Amniotic stem cell (primary cell): Measurements from ENCODE around the gene STX16.

Source experiments
- DNase-seq: peaks from one replicate; lab custom pipeline; 2025; lab: John Stamatoyannopoulos, UW

Gene STX16

GRCh38 chr20:58650776-58651558 is at the start of gene STX16:
Gene STX16, plus strand, starts transcription at chr20:58651283. Its CDS starts 724 bp downstream, at chr20:58652007.
- DNase-seq: peak; percentile 91

DNA sequence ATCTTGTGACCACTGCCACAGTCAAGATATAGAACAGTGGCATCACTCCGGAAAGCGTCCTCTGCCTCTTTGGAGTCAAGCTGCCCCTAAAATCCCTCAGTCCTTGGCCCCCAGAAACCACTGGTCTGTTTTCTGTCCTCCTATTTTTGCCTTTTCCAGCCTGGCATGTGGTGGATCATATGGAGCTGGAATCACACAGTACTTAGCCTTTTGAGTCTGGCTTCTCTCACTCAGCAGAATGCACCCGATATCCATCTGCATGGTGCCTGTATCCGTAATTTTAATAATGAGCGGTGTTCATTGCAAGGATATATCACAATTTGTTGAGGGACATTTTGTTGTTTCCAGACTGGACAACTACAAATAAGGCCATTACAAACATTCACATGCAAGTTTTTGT is 49.0 kb upstream of the STX16 start:
- no peak for DNase-seq

DNA sequence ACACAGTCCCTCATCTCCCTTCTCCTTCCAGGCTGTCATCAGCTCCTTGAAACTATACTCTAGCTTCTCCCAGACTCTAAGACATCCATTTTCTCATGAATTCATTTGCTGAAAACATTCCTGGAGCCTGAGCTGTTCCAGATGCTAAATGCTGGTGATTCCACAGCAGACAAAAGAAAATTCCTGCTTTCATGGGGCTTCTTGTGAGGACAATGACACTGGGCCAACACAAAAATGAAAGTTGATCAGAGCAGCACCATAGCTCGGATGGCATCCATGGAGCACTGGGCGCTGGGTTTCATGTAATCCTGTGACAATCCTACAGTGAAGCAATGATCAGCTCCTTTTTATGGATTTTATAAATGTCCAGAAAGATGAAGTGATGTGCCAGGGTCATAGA is 47.4 kb upstream of the STX16 start:
- DNase-seq: peak; percentile 6

GRCh38 chr20:58604128-58604881 is 46.8 kb upstream of the STX16 start:
- DNase-seq: no peak

- DNase-seq: no peak
Measured at GRCh38 chr20:58605292-58606065, 45.6 kb upstream of the STX16 start.

GRCh38 chr20:58606184-58606583 is 44.9 kb upstream of the STX16 start:
- DNase-seq: no peak

DNA sequence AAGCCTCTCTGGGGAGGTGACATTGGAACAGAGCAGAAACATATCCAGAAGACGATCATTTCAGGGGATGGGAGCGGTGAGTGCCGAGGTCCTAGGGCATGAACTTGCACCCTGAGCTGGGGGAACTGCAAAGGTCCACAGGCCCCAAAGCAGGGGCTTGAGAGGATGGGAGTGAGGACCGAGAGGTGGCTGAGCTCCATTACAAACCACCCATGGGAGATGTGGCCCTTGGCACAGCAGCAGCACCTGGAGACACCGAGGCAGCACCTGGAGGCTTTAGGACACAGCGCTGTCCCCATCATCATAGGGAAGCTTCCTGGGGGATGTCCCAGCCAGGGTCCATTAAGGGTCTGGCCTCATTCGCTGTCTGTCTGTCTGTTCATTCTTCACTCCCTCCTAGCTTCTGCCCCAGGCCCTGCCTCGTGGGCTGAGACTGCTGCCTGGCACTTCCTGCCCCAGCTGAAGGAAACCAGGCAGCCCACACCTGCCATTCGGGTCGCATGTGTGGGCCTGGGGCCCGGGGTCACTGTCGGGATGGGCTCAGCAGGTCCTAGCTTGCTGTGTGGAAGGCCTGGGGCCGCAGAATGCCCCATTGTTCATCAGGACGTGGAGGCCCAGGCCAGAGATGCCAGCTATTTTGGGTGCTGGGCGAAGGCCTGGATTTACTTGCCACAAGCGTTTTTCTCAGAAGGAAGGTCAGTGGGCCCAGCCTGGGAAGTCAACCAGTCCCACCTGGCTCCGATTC is 42.8 kb upstream of the STX16 start:
- no peak for DNase-seq

GRCh38 chr20:58609026-58609425 is 42.1 kb upstream of the STX16 start:
- DNase-seq: no peak

DNA sequence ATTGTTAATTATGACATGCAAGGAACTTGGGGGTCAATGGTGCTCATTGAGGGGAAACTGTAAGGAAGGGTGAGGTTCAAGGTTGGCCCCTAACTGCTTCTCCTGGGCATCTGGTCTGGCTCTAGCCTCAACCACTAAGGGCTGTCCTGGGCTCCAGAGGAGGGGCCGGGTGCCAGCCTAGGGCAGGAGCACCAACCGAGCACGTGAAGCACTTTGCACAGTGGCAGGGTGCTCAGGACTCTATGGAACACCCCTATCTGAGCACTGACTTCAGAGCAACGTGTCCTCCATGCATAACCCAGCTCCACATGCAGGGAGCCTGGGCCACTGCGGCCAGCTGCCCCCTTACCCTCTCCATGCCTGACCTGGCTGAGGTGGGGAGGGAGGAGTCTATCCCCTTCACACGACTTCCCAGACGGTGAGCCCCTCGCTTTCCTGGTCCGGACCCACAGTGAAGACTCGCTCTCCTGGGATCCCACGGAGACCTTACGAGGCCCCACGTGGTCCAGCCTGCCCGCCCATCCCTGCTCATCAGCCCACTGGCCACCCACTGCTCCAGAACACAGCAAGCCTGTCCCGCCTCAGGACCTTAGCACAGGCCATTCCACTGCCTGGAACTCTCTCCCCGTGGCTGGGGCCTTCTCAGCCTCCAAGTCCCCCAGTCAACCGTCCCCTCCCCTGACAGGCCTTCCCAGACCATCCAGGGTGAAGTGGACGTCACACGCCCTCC is 40.8 kb upstream of the STX16 start:
- no peak for DNase-seq

DNA sequence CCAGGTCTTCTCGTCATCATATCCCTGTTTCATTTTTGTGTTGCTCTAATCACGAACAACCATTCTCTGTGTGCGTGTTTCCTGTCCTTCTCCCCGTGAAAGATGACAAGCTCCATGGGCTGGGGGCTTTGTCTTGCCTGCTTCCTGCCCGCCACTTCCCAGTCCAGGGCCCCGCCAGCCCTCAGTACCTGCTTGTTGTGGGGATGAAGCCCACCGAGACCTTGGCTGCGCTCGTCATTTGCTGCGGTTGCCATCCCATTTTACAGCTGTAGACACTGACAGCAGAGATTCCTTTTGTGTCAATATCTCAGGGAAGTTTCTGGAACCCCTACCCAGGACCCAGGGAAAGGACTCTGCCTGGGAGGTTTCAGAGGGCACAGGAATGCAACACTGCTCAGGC is 40.3 kb upstream of the STX16 start:
- no peak for DNase-seq

DNA sequence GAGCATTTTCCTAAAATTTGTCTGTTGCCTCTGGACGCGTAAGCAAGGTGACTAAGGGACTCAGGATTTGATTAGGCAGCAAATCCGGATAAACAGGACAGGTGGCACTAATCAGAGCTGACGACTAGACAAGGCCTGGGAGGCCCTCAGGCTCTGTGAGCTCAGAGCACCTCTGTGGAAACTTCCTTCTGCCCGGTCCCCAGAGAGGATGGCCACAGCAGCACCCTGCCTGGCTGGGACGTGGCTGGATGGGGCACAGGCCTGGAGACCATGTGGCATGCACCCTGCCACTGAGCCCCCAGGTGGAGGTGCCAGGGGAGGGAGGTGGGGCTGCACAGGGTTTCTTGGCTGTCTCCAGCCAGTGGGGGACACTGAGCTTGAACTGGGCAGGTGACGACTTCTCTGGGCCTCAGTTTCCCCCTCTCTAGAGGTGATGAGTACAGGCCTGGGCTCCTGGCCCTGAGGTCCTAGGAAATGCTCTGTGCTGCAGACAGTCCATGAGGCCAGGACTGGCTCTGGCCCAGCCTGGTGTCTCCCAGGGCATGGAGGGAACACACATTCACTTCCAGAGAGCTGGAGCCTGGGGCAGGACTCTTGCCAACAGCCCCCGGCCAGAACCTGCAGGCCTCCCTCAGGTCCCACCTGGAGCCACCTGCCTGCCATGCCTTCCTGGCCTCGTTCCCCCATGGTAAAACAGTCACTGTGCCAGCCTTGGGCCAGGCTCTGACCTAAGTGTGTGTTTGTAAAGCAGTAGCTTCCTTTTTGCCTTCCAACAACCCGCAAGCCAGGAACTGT is 39.6 kb upstream of the STX16 start:
- no peak for DNase-seq

DNA sequence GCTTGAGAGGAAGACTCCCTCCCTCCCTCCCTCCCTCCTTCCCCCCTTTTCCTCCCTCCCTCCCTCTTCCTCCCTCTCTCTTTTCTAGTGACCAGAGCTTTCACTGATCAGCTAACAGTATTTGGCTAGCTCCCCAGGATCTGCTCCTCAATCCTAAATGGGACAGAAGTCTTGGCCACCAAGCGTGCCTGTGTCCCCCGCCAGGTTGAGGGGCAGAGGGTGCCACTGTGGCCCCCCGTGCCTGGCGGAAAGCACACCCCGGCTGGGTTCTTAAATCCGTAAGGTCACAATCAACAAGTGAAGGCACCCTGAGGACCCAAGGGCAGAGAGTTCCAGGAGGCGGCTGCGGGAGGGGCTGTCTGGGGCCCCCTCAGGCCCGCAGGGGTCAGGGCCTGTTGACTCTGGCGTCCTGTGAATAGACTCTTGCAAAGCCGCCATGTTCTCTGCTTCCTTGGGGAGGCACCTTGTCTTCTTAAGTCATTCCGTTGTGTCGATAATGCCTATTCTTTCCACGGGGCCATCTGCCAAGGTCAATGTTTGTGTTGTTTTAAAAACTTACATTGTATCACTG is 38.9 kb upstream of the STX16 start:
- no peak for DNase-seq

DNA sequence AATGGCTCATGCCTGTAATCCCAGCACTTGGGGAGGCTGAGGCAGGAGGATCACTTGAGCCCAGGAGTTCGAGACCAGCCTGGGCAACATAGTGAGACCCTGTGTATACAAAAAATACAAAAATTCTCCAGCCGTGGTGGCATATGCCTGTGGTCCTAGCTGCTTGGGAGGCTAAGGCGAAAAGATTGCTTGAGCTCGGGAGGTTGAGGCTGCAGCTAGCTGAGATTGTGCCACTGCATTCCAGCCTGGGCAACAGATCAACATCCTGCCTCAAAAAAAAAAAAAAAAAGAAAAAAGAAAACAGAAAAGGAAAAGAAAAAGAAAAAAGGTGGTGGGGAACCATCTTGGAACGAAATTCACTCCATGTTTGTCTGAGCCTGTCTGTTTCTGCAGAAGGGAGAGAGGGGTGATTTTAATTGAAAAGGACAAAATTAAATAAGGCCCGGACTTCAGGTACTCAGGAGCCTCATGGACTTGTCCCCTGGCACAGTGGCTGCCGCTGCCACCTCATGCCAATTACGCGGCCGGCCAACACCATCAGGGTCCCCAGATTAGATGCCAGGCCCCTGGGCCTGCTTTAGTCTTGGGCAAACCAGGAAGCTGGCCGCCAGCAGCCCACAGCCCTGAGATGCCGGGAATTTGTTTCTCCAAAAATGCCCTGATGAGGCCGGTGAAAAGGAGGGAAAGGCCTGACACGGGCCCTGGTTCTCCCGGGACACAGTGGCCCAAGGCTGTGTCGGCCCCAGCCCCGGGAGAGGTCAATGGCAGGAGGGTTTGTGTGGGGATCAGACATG is 37.8 kb upstream of the STX16 start:
- DNase-seq: no peak

- DNase-seq: no peak
Measured at GRCh38 chr20:58614366-58614765, 36.7 kb upstream of the STX16 start.

DNA sequence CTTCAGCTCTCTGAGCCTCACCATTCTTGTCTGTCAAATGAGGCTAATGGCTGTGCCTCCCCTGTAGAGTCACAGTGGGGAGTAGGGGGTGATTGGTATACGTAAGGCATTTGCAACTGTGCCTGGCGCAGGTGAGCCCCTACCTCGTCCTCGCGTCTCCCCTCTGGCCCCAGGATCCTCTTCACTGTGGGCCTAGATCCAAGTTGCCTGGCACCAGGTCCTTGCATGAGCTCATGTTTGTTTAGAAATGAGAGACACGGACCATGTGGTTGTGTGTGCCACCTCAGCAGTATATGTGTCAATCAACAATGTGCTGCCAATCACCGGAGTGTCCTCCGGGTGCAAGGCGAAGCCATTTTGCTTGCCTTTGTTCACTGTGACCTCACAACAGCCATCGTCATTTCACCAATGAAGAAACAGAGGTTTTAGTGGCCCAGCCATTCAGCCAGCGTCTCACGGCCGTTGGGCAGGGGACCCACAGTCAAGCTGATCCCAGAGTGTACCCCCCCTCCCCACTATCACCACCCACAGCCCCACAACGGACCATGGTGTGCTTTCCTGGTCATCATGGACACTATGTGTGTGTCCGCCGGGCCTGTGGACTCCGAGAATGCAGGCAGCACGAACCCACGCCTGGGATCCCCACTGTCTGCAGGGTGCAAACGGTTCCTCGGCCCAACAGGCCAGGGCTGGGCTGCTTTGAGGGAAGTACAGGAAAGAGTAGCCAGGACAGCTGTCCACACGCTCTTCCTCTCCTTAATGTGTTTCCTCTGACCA is 35.9 kb upstream of the STX16 start:
- DNase-seq: no peak

GRCh38 chr20:58616411-58616810 is 34.7 kb upstream of the STX16 start:
- no peak for DNase-seq

DNA sequence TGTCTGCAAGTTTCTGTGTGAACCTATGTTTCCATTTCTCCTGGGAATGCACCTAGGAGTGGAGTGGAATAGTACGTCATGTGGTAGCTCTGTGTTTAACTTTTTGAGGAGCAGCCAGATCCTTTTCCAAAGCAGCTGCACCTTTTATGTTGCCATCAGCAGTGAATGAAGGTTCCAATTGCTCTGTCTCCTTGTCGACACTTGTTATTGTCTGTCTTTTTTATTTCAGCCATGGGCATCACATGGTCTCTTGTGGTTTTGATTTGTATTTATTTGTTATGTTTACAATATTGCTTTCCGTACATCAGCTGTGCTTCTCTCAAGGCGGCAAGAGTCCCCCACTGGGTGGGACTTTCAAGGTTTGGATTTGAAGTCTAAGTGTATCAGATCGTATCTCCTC is 33.9 kb upstream of the STX16 start:
- DNase-seq: no peak

GRCh38 chr20:58618351-58619076 is 32.6 kb upstream of the STX16 start:
- no peak for DNase-seq
